ENCODE results near the gene RNU5B-1.
"Not testable (repeated sequence)": the region's sequence is repeated elsewhere in the genome, so short reads cannot be mapped to it uniquely, and the experiment has no call there.

The RNU5B-1 gene

DNA sequence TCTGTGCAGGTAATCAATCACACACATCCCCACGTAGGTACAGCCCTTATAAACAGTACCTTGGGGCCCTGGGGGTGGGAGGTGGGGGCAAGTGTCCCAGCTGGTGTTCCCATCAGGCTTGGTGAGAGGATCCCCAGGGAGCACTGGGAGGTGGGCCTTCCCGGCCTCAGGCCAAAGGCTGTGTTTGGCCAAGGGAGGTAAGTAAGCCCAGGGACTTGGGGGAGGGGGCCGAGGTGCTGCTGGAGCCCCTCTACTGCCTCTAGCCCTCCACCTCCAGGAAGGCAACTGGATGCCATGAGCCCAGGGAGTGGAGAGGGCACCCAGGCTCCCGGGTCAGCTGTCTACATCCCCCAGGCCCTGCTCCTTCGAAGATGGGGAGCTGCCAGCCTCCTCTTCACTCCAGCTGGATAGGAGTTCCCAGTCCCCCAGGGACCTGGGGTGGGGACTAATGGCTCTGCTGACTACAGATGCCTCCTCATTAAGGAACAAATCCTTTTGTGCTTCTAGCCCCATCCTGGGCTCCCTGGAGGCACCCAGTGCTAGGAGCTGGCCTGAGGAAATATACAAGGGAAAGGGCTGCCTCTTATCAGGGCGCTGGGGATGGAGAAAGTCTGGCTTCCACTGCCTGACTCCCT, 33.1 kb downstream of the RNU5B-1 start:
- DNase-seq = no peak
- in situ Hi-C loops (cut with HindIII; ENCODE audit: low pct_ligation_motif_present, low pct_unique_long_range_greater_than_20kb, low sequenced_read_pairs) = no loop called here

DNA sequence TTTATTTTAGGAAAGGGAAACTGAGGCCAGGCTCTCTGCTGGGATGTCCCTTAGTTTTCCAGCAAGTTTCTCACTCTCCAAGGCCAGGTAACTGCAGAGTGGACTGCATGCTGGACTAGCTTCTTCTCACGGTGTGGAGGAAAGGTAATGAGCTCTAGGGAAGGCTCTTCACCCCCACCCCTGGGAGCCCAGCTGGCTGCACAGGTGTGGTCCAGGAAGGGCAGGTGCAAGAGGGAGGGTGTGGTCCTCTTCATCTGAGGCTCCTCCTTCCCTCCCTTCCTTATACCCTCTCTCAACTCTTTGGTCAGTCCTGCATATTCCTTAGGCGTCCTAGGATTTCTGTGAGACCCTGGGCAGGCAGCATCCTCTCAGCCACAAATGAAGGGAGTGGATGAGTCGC, 33.9 kb downstream of the RNU5B-1 start:
- in situ Hi-C loops (cut with HindIII; ENCODE audit: low pct_ligation_motif_present, low pct_unique_long_range_greater_than_20kb, low sequenced_read_pairs) = no loop called here

DNA sequence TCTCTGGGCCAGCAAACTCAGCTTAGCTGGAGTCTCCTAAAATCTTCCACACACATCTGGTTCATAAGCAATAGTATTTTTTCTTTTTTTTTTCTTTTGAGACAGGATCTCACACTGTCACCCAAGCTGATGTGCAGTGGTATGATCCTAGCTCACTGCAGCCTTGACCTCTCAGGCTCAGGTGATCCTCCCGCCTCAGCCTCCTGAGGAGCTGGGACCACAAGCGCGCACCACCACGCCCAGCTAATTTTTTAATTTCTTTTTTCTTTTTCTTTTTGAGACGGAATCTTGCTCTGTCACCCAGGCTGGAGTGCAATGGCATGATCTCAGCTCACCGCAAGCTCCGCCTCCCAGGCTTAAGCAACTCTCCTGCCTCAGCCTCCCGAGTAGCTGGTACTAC, 34.3 kb downstream of the RNU5B-1 start:
- in situ Hi-C loops (cut with HindIII; ENCODE audit: low pct_ligation_motif_present, low pct_unique_long_range_greater_than_20kb, low sequenced_read_pairs) = no loop called here
- DNase-seq = no peak

More for the DNA sequence above, 33.9 kb downstream of the RNU5B-1 start:
- no peak for DNase-seq

DNA sequence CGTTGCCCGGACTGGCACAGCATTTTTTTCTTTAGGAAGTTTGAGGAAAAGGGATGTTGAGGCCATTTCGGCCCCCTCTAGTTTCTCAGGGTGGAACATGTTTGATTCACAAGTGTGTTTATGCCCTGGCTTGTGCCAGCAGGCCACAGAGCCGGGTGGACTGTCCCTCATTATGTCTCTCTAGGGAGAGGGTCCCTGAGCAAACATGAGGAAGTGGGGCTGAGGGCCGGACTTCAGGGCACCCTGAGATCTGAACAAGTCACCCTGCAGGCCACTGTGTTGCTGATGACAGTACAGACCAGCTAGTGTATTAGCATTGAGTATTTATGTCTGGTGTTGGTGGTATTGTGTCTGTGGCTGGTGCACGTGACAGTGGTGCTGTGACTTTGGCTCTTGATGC, 34.9 kb downstream of the RNU5B-1 start:
- no peak for DNase-seq
- in situ Hi-C loops (cut with HindIII; ENCODE audit: low pct_ligation_motif_present, low pct_unique_long_range_greater_than_20kb, low sequenced_read_pairs) = no loop called here

DNA sequence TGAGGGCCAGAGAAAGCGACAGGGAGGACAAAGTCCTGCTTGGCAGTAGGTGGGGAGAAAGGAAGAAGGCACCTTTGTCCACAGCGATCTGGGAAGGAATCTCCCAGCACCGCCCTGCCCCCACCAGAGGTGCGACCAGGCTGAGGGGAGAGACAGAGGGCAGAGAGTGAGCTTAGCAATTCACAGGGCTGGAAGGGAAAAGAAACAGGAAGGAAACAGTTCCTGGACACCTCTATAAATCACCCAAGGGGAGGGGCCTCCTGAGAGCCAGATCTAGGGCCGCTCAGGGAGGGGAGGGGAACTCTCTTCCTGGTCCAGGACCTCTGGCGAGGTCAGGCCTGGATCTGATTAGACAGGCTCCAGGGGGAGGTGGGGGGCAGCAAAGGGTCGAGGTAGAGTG, 35.4 kb downstream of the RNU5B-1 start:
- DNase-seq = no peak

DNA sequence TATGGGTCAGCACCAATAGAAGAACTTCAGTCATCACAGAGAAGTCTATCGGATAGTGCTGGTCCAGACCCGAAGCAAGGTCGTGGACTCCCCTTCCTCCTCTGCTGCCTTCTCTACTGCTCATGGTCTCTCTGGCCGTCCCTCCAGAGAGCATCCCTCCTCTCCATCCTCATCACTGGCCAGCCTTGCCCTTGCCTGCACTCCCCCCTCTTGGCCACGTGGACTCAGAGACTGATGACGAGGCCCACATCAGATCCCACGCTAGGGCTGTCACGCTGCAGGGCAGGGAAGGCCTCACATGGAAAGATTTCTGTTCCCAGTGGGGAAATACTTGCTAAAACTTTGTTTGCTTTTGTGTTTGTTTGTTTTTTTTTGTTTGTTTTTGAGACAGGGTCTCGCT, 38.0 kb downstream of the RNU5B-1 start:
- in situ Hi-C loops (cut with HindIII; ENCODE audit: low pct_ligation_motif_present, low pct_unique_long_range_greater_than_20kb, low sequenced_read_pairs) = no loop called here
- DNase-seq = no peak

More for the DNA sequence above, 35.4 kb downstream of the RNU5B-1 start:
- in situ Hi-C loops (cut with HindIII; ENCODE audit: low pct_ligation_motif_present, low pct_unique_long_range_greater_than_20kb, low sequenced_read_pairs) = no loop called here

DNA sequence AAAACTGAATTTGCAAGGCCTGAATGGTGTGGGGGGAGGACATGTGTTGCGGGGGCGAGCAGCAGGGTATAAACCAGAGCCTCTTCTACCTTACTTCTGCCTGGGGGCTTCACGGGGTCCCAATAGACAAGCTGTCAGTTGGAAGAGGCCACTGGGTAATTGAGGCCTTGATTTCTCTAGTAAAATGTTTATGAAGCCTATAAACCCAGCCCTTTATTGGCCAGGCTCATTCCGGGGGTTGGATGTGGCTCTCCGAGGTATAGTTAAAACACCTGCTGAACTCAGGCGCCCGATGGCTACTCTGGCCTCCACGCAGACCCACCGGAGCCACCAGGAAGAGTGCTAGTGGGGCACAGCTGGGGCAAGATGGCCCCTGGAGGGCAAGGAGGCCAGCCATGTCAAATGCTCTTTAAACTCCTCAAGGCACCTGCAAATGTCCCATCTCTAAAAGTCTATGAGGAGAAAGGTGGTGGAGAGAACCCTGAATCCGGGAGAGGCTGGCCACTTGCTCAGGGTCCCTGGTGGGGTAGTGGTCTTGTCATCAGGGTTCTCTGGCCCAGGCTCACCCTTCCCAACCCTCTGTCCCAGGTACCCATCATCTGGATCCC, 39.0 kb downstream of the RNU5B-1 start:
- DNase-seq = no peak
- in situ Hi-C loops (cut with HindIII; ENCODE audit: low pct_ligation_motif_present, low pct_unique_long_range_greater_than_20kb, low sequenced_read_pairs) = no loop called here

DNA sequence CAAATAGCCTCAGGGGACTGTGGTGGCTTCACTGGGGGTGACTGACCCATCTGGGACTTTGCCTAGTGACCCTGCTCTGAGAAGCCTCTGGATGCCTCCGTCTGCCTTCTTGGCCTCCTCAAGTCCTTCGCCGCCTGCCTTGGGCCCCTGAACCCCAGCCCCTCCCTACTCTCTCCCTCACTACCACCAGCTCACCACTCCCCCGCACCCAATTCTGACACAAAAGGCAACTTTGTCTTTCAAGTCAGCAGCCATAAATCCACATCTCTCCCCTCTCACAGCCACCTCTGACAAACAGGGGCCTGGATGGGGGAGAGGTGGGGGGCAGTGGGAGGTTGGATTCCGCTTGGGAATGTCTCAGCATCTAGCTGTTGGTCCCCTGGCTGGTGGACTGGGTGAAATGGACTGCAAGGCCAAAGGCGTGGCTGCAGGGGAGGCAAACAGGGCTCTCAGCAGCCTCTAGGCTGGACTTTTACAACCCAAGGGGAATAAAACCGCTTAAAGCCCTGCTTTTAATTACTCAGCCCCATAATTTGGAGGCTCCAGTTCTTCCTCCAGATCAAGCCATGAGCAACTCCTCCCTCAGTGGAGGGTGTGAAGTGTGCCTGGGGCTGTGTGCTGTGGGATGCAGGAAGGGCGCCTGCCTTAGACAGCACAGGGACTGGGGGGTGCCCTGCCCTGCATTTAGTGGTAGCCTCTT, 39.9 kb downstream of the RNU5B-1 start:
- in situ Hi-C loops (cut with HindIII; ENCODE audit: low pct_ligation_motif_present, low pct_unique_long_range_greater_than_20kb, low sequenced_read_pairs) = no loop called here
- DNase-seq = no peak

DNA sequence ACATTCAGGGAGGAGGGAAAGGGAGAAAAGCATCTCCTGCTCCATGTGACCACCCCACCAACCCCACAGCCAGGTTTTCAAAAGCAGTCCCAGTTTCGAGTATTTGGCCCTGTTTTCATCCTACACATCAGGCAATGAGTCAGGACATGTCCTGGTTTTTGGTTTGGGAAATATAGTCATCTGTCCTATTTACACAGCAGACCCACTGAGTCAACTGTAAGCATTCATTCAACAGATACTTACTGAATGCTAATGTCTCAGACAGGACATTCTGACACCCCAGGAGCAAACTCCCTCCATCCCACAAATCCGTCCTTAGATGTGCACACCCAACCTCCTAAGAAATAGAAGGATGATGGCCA, 40.4 kb downstream of the RNU5B-1 start:
- no peak for DNase-seq
- in situ Hi-C loops (cut with HindIII; ENCODE audit: low pct_ligation_motif_present, low pct_unique_long_range_greater_than_20kb, low sequenced_read_pairs) = no loop called here

DNA sequence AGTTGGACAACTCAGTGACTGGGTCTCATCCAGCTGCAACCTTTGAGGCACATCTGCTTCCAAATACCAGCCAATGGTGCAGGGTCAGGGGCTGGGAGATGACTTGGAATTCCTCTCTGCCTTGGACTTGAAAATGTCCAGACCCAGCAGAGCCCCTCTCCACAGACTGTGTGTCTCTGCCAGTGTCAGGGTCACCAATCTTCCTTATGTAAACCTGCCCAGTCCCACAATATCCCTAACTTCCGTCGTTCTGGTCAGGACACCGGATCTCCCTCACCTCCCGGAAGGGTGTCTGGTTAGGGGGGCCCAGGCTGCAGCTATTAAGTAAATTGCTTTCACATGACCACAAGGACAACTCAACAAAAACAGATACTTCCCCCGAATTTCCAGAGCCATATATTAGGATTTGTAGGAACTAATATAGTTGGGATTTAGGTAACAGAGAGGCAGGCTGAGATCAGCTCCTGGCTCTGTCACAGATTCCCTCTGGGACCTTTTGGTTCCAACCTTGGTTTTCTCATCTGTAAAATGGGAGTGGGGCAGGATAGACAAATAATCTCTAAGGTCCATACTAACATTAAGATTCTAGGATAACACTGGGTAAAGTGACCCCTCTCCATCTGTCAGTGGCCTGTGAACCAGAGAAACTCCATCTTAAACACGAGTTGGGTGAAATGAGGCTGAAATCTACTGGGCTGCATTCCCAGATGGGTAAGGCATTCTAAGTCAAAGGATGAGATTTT, 42.5 kb downstream of the RNU5B-1 start:
- no peak for DNase-seq
- in situ Hi-C loops (cut with HindIII; ENCODE audit: low pct_ligation_motif_present, low pct_unique_long_range_greater_than_20kb, low sequenced_read_pairs) = no loop called here

DNA sequence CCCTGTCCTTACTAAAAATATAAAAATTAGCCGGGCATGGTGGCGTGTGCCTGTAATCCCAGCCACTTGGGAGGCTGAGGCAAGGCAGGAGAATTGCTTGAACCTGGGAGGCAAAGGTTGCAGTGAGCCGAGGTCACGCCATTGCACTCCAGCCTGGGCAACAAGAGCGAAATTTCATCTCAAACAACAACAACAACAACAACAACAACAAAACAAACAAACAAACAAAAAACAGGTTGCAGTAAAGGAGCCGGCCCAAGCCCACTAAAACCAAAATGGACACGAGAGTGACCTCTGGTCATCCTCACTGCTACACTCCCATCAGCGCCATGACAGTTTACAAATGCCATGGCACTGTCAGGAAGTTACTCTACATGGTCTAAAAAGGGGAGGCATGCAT, 43.3 kb downstream of the RNU5B-1 start:
- DNase-seq; in situ Hi-C loops (cut with HindIII; ENCODE audit: low pct_ligation_motif_present, low pct_unique_long_range_greater_than_20kb, low sequenced_read_pairs): not testable (repeated sequence)

DNA sequence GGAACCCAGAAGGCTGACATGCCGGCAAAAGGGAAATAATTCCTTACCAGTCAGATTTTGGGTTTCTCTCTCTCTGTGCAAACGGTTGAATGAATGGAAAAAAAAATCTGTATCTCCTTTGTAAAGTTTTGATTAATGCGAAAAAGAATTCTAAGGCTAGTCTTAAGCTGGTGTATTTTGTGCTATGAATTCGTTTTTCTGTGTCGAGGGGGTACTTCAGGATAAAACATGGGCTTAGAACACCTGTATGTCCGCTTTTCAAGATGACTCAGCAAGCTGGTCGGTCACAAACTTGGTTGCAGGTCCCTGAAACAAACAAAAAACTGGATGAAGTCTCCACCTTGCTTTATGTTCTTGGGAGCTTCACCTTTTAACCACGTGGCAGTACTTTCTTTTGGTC, 44.9 kb downstream of the RNU5B-1 start:
- no peak for DNase-seq
- in situ Hi-C loops (cut with HindIII; ENCODE audit: low pct_ligation_motif_present, low pct_unique_long_range_greater_than_20kb, low sequenced_read_pairs) = no loop called here

DNA sequence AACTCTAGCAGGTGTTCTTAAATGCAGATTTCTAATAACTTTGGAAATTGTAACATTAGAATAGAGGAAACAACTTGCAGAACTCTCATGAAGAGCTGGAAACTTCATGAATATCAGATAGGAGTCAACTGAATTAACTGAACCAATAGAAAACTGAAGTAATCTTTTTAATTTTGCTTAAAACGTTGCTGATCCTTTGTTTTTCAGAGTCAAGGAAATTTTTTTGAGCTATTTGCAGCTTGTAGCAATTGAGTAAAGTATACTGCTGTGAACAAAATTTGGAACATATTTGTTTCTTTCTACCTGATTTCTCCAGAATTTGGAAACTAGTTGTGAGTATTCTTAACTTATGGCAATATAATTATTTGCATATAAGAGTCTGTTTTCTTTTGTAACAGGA, 47.5 kb downstream of the RNU5B-1 start:
- DNase-seq; in situ Hi-C loops (cut with HindIII; ENCODE audit: low pct_ligation_motif_present, low pct_unique_long_range_greater_than_20kb, low sequenced_read_pairs): not testable (repeated sequence)

Data from ACHN (cell line).